HEK293T (cell line): ENCODE results near the gene ZPR1.

ENCODE experiments used
- CTCF ChIA-PET: fragments of 350-600 bp; formaldehyde crosslinking; extraction: SDS; loops from one replicate; lab custom pipeline; 2021; ENCODE audit warnings: antibody characterized with exemption, inconsistent platforms; lab: Yijun Ruan, JAX
- POLR2A ChIA-PET: fragments of 350-600 bp; formaldehyde crosslinking; extraction: SDS; loops from one replicate; lab custom pipeline; 2020; ENCODE audit warnings: antibody characterized with exemption, inconsistent platforms; lab: Yijun Ruan, JAX
- DNase-seq: peaks from one replicate; pipeline ENCODE4 v3.0.0; 2012; ENCODE audit warnings: mixed read lengths; ENCODE audit errors: extremely low spot score
- ARNT ChIP-seq: fragments of 450-650 bp; IDR thresholded peaks from 2 replicates; pipeline ENCODE4 v1.6.1; 2017; ENCODE audit warnings: mild to moderate bottlenecking
- BHLHE40 ChIP-seq: fragments of 450-650 bp; IDR thresholded peaks from 2 replicates; pipeline ENCODE4 v1.6.1; 2016; ENCODE audit warnings: mild to moderate bottlenecking, moderate library complexity, borderline replicate concordance
- CTBP1 ChIP-seq: fragments of 450-650 bp; IDR thresholded peaks from 2 replicates; pipeline ENCODE4 v1.6.1; 2016; ENCODE audit warnings: borderline replicate concordance
- ELF4 ChIP-seq: fragments of 450-650 bp; IDR thresholded peaks from 2 replicates; pipeline ENCODE4 v1.6.1; 2017; ENCODE audit warnings: antibody characterized with exemption
- FOXA1 ChIP-seq: fragments of 450-650 bp; IDR thresholded peaks from 2 replicates; pipeline ENCODE4 v1.6.1; 2016; ENCODE audit warnings: mild to moderate bottlenecking
- FOXK2 ChIP-seq: fragments of 450-650 bp; IDR thresholded peaks from 2 replicates; pipeline ENCODE4 v1.6.1; 2016; ENCODE audit warnings: mild to moderate bottlenecking
- FOXM1 ChIP-seq: fragments of 450-650 bp; IDR thresholded peaks from 2 replicates; pipeline ENCODE4 v1.6.1; 2017; ENCODE audit warnings: mild to moderate bottlenecking, borderline replicate concordance
- HDGF ChIP-seq: fragments of 450-650 bp; IDR thresholded peaks from 2 replicates; pipeline ENCODE4 v1.6.1; 2017; ENCODE audit warnings: antibody characterized with exemption, borderline replicate concordance
- L3MBTL2 ChIP-seq: fragments of 450-650 bp; conservative IDR thresholded peaks from 2 replicates; pipeline ENCODE4 v1.6.1; 2016; ENCODE audit warnings: mild to moderate bottlenecking
- LEF1 ChIP-seq: fragments of 450-650 bp; IDR thresholded peaks from 2 replicates; pipeline ENCODE4 v1.6.1; 2017; ENCODE audit warnings: mild to moderate bottlenecking, borderline replicate concordance
- NFRKB ChIP-seq: fragments of 450-650 bp; IDR thresholded peaks from 2 replicates; pipeline ENCODE4 v1.6.1; 2016; ENCODE audit warnings: mild to moderate bottlenecking, moderate library complexity
- SP1 ChIP-seq: fragments of 450-650 bp; IDR thresholded peaks from 2 replicates; pipeline ENCODE4 v1.6.1; 2017
- SUZ12 ChIP-seq: fragments of 450-650 bp; IDR thresholded peaks from 2 replicates; pipeline ENCODE4 v1.6.1; 2016; ENCODE audit warnings: mild to moderate bottlenecking
- TARDBP ChIP-seq: fragments of 450-650 bp; IDR thresholded peaks from 2 replicates; pipeline ENCODE4 v1.6.1; 2016
- ZNF384 ChIP-seq: fragments of 450-650 bp; IDR thresholded peaks from 2 replicates; pipeline ENCODE4 v1.6.1; 2016
- TF ChIP-seq, protein P1 (sequence below): fragments of 450-650 bp; IDR thresholded peaks from 2 replicates; pipeline ENCODE4 v1.6.1; 2016

The ZPR1 gene

DNA sequence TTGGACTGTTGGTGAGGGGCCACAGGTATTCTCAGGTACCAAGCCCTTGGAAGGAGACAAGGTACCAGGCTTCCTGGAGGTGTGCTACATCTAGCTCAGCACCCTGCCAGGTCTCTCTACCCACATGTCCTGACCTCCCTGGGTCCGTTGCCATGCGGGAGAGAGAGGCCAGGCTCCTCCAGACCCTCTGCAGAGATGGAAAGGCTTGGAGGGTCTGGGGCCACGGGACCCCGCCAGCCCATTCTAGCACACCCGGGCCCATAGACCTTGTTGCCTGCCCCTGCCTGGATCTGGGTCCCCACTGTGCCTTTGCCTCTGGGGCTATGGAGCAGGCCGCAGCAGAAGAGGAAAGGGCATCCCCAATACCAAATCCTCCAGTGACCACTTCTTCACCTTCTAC lies 39.6 kb upstream of the ZPR1 start:
- ChIA-PET POLR2A (no interaction called here), CTCF (no interaction called here)

DNA sequence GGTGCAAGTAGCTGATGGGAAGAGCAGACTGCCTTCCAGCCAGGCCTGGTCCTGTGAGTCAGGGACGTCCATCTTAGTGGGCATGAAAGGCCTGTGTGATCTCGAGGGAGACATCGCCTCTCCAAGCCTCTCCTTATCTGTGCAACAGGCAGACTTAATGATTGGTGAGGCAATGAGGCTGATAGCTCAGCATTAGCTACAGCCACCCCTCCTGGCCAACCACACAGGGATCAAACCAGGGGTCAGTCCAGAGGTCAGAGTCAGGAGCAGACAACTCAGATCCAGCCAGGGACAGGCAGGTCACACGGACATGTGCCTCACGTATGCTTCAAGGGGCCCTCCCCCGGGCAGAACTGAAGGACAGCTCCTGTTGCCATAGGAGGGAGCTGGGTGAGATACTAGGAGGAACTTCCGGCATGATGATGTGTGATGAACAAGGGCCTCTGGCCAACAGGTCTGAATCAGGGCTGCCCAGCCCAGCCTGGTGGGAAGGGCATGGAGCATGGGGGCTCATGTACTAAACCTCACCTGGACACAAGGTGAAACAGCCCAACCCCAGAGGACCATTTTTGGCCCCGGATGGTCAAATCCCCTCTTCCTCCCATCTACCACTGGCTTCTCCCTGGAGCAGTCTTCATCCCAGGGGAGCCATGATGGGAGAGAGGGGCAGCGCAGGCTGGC lies 39.1 kb upstream of the ZPR1 start:
- TF ChIP-seq ZNF384 (no peak), SP1 (no peak), FOXA1 (no peak), HDGF (no peak), ELF4 (no peak), ARNT (no peak), FOXM1 (no peak), L3MBTL2 (no peak), NFRKB (no peak)
- ChIA-PET POLR2A (no interaction called here), CTCF (no interaction called here)
- DNase-seq: no peak

More for the DNA sequence above, 39.6 kb upstream of the ZPR1 start:
- TF ChIP-seq BHLHE40: no peak
- TF ChIP-seq ELF4: no peak
- TF ChIP-seq HDGF: no peak
- TF ChIP-seq TARDBP: no peak
- TF ChIP-seq ARNT: no peak
- TF ChIP-seq L3MBTL2: no peak
- TF ChIP-seq LEF1: no peak
- TF ChIP-seq, protein P1, sequence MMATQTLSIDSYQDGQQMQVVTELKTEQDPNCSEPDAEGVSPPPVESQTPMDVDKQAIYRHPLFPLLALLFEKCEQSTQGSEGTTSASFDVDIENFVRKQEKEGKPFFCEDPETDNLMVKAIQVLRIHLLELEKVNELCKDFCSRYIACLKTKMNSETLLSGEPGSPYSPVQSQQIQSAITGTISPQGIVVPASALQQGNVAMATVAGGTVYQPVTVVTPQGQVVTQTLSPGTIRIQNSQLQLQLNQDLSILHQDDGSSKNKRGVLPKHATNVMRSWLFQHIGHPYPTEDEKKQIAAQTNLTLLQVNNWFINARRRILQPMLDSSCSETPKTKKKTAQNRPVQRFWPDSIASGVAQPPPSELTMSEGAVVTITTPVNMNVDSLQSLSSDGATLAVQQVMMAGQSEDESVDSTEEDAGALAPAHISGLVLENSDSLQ: no peak
- no peak for TF ChIP-seq NFRKB
- TF ChIP-seq SUZ12: no peak
- TF ChIP-seq FOXM1: no peak
- no peak for TF ChIP-seq ZNF384
- no peak for DNase-seq

DNA sequence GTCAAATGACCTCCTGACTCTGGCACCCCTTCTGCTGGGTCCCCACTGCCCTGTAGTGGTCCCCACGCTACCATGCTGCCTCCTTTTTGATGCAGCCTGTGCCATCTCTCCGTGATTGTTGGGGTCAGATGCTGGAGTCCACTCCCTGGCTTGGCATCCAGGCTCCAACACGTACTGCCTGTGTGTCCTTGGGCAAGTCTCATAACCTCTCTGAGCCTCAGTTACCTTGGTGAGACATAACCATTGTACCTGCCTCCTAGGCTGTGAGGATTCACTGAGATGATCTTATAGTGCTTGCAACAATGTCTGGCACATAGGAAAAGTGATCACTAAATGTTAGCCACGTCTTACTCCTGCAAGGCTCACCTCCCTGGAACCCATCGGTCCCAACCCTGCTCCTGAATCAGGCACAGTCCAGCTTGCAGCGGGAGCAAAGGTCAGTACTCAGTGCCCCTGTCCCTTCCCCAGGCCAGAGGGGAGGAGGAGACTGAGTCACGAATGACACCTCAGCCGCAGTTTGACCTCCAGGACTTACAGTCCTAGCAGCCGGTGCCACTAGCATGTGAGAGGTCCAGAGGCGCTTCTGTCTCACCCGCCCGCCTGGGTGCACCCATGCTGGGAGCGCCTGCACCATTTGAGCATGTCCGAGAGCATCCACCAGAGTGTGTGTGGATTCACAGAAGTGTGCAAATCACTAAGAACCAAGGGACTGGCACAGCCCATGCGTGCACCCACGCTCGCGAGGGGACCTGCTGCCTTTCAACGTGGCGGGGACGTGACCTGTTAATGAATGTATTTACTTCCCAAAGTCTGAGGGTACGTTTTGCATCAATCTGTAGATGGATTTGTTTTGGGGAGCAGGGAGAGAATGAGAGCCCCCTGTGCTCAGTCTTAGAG lies 38.3 kb upstream of the ZPR1 start:
- no peak for TF ChIP-seq ZNF384
- no peak for TF ChIP-seq L3MBTL2
- TF ChIP-seq FOXM1: no peak
- TF ChIP-seq HDGF: no peak
- TF ChIP-seq, protein P1: no peak
- no peak for TF ChIP-seq SUZ12
- TF ChIP-seq SP1: no peak
- TF ChIP-seq CTBP1: no peak
- no peak for TF ChIP-seq BHLHE40
- TF ChIP-seq LEF1: no peak
- no peak for TF ChIP-seq NFRKB
- no peak for TF ChIP-seq FOXK2
- no peak for TF ChIP-seq ARNT
- TF ChIP-seq ELF4: no peak
- no peak for TF ChIP-seq FOXA1
- TF ChIP-seq TARDBP: no peak
- DNase-seq: no peak
- CTCF ChIA-PET: no interaction called here
- POLR2A ChIA-PET: no interaction called here

GRCh38 chr11:116825434-116825833 lies 37.6 kb upstream of the ZPR1 start:
- TF ChIP-seq BHLHE40 (no peak), SP1 (no peak), NFRKB (no peak), FOXM1 (no peak), ARNT (no peak), ELF4 (no peak), HDGF (no peak), SUZ12 (no peak), TARDBP (no peak), LEF1 (no peak), FOXA1 (no peak), CTBP1 (no peak), L3MBTL2 (no peak), ZNF384 (no peak), FOXK2 (no peak)
- TF ChIP-seq, protein P1: no peak
- POLR2A ChIA-PET: no interaction called here
- CTCF ChIA-PET: interaction anchor here (1.0 kb wide), 1 partner anchor 10 kb away, joined by 3 read pairs; no protein-coding TSS in a partner anchor
- no peak for DNase-seq

- ChIA-PET POLR2A (interaction anchor here (1.3 kb wide), 1 partner anchor 12 kb away, joined by 5 read pairs; no protein-coding TSS in a partner anchor), CTCF (interaction anchor here (0.5 to 1.1 kb wide), 2 partner anchors 13 to 310 kb away, joined by 4 read pairs; no protein-coding TSS in a partner anchor)
- no peak for DNase-seq
- TF ChIP-seq ARNT: no peak
- no peak for TF ChIP-seq FOXK2
- TF ChIP-seq, protein P1: no peak
- no peak for TF ChIP-seq NFRKB
- TF ChIP-seq SUZ12: no peak
- no peak for TF ChIP-seq L3MBTL2
- no peak for TF ChIP-seq LEF1
- TF ChIP-seq ELF4: no peak
- TF ChIP-seq FOXM1: no peak
- no peak for TF ChIP-seq FOXA1
- TF ChIP-seq TARDBP: no peak
These were observed 35.4 kb upstream of the ZPR1 start, which contains the start of gene APOA4 for GRCh38 chr11:116823031-116823843. TSS of gene APOA4 (minus strand) at chr11:116823304. CDS start at chr11:116823191, 113 bp downstream.
